GM18519 (cell line): ENCODE measurements around the gene LY6G6C.

Experiments
- ATAC-seq: cut with Tn5 transposase; IDR thresholded peaks from one replicate; pipeline ENCODE4 v1.9.1; 2021; ENCODE audit warnings: mild to moderate bottlenecking, moderate library complexity; ENCODE audit not compliant: unreplicated experiment, low FRiP score

The LY6G6C gene

DNA sequence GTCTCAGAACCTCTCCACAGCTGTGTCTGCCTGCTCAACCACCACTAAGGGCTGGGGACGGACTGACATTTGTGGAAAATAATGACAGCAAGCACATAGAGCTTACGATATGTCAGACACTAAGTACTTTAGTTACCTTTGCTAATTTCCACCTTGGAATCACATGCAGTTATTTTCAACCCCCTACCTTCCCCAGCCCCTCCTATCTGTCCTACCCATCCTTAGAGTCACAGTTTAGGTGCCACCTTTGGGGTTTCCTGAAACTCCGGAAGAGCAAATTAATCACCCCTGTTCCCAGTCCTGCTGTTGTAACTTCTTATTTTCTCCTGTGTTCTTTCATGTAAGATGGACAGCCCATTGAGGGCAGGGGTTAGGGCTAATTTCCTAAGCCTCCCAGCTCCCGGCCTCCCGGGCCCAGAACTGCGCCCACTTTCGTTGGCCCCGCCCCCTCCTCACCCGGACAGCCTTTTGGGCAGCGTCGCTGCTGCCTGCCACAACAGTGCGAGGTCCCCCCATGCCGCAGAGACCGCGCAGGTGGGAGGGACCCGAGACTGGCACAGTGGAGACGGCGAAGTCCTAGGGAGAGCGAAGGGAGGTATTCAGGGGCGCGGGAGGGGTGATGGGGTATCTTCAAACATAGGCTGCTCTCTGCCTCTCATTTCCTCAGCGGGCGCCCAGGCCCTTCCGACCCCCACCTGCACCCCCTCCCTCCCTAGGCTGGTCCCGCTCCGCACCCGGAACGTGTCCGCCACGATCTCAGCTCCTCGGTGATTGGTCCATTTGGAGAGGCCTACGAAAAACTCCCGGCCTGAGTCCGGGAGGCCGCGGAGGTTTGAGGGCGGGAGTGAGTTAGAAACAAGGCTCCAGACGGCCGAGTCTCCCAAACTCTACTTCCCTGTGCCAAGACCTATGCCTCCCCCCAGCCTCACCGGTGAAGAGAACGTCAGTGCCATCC, 6.4 kb upstream of the LY6G6C start:
- no peak for ATAC-seq

DNA sequence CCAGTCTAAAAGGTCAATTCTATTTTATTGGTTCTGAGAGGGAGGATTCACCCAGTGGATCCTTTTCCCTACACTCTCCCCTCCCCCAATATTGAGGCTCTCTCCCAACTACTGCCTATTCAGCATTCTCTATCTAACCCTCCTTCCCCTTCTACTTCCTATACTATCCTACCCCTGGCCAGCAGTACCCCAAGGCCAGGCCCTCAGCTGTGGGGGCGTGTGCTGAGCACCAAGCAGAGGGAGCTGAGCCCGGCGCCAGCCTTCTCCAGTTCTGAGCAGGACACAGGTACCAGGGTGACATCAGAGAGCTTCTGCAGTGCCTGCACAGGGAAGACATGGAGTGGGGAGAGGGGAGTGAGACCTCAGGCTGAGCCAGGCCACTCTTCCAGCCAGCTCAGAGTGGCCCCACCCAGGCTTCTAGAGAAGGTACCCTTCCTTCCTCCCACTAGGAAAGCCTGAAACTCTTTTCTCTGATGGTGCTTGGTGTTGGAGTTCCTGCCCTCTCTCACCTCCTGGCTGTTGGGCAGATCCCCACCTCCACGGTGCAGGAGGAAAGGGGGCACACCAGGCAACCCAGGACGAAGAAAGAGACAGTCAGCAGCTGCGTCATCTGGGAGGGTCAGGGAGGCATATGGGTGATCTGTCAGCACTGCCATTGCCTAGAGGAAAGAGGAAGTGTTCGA, 5.6 kb upstream of the LY6G6C start:
- ATAC-seq, result no peak

DNA sequence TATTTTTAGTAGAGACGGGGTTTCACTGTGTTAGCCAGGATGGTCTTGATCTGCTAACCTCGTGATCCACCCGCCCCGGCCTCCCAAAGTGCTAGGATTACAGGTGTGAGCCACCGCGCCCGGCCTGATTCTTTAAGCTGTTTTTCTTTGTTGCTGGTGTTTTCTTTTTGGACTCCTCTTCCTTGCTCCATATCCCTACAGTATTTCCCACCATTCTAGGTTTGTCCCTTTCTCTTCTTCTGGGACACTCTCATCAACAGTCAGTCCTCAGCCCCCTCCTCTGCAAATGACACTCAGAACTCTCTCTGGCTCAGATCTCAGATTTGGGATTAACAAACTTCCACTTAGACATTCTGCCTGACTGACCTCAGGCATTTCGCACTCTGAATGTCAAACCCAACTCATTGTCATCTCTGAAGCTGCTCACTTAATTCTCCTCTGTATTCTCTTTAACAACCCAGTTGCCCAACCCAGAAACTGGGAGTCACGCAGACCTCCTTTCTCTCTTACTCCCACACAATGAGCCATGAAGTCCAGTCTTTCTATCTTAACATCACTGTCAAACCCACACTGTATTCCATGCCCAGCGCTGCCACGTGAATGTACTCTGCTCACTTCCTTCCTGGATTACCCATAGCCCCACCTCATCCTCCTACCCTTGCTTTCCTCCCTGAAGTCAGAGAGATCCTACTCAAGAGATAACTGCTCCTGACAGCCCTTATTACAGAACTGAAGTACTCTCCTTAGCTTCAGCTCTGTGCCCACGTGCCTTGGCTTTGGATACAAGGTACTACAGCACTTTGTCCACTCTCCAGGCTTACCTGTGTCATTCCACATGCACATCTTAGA, 4.2 kb upstream of the LY6G6C start:
- ATAC-seq, result no peak

DNA sequence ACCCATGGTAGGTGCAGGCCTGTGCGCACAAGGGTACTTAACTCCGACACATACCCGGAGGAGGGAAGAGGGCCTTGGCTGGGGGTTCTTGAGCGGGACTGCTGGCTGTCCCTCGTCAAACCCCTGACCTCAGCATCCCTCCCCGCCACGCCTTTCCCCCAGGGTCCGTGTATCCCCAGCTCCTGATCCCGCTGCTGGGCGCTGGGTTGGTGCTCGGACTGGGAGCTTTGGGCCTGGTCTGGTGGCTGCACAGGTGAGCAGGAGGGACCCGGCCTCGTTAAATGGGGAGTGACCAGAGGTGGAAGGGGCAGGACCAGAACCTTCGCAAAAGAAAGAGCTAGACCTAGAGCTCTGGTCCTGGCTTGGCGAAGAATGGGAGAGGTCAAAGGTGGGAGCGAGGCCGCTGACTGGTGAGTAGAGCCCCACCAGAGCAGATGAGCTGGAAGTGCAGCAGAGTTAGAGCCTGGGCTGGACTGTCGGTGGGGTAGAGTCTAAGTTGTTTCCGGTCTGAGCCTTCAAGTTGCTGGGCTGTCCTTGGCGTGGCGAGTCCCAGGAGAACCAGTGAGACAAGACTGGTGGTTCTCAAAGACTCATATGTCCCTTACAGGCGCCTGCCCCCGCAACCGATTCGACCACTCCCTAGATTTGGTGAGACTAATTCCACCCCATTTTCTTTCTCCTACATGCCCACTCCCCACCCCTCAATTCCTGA, 2.6 kb upstream of the LY6G6C start:
- ATAC-seq, result no peak

DNA sequence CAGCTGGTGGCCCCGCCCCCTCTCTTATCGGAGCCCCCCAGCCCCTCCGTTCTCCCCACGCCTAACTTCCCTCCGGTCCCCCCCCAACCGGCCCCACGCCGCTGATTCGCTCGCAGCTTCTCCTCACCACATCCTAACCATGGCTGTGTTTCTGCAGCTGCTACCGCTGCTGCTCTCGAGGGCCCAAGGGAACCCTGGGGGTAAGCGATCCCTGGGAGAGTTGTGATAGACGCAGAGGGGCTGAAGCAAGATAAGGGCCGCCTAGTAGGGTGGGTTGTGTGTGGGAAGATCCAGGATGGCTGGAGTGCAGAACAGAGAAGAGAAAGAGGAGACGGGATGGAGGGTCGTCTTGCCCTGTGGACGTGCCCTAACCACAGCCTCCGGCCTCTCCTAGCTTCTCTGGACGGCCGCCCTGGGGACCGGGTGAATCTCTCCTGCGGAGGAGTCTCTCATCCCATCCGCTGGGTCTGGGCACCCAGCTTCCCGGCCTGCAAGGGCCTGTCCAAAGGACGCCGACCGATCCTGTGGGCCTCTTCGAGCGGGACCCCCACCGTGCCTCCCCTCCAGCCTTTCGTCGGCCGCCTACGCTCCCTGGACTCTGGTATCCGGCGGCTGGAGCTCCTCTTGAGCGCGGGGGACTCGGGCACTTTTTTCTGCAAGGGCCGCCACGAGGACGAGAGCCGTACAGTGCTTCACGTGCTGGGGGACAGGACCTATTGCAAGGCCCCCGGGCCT, 1.9 kb upstream of the LY6G6C start, which contains the start of gene MPIG6B:
Gene MPIG6B (plus strand): TSS at position 129 of the 735 bp plus-strand sequence. CDS start 11 bp downstream, at position 140.
- ATAC-seq, result no peak

DNA sequence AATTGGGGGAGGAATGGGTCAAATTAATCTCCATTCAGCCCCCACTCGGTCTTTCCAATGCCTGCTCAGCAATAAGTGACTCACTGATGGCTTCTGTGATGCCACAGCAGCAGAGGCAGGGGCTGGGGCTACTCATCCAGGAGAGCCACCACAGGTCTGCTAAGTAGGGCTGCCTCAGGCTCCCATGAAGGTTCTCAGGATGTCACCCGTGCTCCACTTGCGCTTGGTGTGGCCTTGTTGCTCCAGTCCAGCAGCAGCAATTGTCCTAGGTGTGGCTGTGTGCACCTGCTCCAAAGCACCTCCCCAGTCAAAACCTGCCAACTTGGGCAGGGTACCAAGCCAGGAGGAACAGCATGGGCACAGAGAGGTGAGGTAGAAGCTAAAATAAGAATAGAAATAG, 627 bp upstream of the LY6G6C start:
- no peak for ATAC-seq

DNA sequence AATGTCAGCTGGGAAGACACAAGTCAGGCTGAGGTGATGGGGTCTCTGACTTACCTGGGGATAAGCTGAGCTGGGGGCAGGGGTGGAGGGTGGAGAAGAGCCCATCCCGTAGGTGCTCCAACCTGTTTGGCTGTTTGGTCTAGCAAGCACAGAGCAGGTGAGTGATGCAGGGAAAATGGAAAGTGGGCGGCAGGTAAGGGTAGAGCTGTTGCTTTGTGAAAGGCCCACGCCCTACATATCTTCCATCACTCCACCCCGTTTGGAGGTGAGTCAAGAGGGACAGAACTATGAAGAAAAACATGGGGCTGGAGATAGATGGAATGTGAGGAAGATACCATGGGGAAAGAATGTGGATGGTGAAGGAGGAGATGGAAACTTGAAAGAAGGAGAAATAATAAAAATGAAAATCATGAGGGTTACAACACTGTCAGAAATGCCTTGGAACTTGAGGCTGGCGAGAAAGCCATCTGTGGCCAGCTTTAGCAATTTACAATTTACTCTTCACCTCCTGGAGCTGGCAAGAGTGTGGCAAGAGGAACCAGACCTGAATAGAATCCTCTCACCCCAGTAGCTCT, 1.3 kb downstream of the LY6G6C start:
- no peak for ATAC-seq

DNA sequence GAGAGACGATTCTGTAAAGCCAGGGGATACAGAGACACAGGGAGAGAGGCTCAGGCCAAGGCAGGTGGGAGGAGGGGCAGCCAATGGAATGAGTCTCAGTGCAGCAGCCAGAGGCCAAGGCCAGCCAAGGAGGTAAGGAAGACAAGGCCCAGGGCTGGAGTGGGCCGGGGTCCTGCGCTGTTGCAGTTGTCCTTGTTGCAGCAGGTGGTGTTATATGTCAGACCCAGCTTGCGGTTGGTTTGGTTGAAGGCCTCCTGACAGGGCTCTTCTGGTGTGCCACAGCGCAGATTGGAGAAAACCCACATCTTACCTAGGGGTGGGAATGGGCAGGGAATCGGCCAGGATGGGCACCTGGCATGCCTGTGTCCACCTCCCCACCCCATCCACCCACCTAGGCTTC, 2.5 kb downstream of the LY6G6C start:
- ATAC-seq, result no peak

DNA sequence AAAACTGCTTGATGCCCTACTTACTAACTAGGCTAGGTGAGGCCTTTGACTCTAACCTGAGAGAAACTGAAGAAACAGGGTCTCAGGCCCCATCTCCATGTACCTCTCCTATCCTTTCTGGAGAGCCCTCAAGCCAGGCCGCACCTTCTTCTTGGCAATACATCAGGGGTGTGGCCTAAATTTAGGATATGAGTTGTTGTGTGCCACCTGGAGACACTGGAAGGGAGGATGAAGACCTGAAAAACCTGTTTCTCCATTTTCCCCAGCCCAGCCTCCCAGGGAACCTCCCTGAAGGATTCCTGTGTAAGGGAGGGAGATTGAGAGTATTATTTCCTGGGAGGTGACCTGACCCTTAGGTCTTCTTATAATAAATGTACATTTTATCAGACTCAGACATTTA, 3.3 kb downstream of the LY6G6C start:
- ATAC-seq, result no peak

DNA sequence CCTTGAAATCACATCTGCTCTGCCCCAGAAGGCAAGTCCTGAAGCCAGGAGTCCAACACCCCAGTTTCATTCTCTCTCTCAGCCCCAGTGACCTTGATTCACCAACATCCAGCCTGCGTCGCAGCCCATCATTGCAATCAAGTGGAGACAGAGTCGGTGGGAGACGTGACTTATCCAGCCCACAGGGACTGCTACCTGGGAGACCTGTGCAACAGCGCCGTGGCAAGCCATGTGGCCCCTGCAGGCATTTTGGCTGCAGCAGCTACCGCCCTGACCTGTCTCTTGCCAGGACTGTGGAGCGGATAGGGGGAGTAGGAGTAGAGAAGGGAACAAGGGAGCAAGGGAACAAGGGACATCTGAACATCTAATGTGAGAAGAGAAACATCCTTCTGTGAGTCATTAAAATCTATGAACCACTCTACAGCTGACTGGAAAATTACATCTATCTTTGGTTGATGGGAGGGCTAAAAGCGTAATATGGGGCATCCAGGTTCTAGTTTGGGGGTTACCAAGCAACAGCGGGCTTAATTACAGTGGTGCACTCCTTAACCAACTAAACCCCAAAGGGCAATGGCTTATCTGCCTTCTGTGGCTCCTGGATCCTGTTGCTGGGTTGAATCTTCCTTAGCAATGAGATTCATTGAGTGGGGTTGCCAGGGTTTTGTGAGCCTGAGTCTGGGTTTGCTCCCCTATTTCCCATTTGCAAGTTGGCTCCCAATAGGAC, 3.9 kb downstream of the LY6G6C start:
- ATAC-seq, result no peak

DNA sequence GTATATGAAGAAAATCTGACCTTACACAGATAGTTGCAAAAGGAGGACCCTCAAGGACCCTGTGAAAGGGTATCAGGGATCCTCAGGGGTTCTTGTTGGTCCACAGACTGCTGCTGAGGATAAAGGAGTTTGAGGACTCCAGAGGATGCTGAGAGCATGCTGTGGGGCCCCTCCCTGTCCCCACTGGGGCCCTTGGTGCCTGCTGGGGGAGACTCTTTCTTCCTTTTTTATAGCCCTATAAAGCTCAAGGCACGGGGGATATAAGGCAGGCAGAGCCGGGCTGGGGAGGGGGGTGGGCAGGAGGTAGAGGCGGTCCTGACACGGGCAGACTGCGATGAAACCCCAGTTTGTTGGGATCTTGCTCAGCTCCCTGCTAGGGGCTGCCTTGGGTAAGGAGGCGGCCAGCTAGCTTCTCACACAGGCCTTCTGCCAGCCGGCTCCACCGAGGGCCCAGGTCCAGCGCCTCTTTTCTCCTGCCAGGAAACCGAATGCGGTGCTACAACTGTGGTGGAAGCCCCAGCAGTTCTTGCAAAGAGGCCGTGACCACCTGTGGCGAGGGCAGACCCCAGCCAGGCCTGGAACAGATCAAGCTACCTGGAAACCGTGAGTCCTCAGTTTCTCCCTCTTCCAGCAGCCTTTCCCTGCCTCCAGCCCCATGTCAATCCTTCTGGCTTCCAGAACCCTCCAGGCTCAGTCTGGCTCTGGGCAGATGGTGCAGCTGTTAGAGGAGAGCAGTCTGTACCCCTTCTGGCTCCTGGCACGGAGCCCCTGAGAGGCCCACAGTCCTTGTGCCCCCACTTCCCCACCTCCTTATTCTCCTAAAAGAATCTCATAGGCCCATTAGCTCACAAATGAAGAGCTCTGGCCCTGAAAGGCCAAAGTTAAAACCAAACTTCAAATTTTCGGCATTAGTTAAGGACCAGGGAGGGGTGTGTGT, 6.3 kb downstream of the LY6G6C start, which contains the start of gene LY6G6D:
Gene LY6G6D (plus strand): TSS at position 327 of the 937 bp plus-strand sequence. CDS start 8 bp downstream, at position 335.
- ATAC-seq, result no peak

DNA sequence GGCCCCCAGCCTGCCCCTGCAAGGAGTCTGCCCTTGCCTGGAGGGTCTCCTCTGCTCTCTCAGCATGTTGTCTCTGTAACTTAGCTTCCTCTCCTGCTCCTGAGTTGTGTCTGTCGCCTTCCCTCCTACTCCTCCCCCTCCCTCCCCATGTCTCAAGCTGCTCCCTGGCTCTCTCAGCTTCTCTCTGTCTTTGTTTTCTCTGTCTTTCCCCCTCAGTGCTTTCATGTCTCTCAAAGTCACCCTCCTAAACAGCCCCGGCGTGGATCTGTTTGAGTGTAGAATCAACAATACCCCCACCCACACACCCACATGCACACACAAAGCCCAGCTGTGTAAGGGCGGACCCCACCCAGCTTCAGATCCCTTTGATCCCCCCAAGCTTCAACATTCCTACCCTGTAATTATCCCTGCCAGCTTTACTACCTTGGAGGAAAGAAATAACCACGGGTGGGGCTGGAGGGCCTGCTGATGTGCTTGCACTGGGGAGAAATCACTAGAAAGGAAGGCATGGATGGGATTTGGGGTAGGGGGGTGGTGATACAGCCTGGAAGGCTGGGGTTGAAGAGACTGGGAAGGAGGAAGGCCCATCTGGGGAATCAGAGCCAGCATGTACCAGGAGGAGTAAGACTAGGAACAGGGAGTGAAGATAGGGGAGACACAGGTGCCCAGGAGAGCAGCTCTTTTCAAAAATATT, 7.4 kb downstream of the LY6G6C start:
- ATAC-seq, result no peak

DNA sequence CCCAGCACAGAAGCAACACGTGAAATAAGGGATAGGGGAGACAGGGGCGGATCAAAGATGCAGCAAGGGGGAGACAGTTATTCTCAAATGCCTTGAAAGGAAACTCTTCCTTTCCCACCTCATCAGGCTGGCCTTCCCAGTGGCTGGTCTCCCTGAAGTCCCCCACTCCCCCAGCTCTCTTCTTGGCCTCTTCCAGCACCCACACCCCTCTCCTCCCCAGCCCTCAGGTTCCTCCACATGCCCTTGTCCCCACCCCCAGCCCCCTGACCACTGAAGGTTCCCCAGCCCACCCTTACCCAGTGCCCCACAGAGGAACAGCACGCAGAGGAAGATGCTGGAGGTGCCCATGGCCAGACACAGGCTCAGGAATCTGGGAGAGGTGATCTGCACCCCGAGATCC, 8.1 kb downstream of the LY6G6C start:
- no peak for ATAC-seq

DNA sequence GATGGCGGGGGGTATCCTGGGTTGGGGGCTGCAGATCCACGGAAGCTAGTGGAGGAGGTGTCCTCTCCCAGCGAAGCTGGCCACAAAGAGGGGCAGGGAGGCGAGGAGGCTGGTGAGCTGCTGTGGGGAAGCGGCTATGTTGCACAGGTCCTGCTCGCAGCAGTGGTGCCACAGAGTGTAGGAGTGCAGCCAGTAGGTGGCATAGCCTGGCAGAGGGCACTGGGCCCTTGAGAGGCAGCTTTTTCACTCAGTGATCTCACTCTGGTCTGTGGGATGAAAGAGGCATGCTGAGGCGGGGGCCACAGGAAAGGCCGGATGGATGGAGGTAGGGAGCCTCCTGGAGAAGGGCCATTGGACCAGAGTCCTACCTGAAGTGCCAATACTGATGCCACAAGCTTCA, 9.2 kb downstream of the LY6G6C start:
- ATAC-seq, result no peak

DNA sequence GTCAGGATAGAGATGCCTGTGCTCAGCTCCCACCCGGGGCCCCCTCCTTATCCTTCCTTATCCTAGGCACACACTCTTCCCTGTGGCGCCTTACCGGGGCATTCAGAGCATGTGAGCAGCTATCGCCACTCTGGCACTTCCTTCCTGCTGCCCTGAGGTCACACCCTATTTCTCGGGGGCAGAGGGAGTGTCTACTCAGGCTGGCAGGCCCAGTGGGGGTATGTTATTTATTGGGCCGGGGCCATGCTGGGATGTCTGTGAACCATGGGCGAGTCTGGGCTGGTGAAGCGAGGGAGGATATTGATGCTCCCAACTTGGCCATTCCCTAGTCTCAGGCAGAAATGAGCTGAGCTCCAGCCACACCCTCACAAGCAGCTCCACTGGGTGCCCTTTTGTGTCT, 10.3 kb downstream of the LY6G6C start:
- no peak for ATAC-seq

DNA sequence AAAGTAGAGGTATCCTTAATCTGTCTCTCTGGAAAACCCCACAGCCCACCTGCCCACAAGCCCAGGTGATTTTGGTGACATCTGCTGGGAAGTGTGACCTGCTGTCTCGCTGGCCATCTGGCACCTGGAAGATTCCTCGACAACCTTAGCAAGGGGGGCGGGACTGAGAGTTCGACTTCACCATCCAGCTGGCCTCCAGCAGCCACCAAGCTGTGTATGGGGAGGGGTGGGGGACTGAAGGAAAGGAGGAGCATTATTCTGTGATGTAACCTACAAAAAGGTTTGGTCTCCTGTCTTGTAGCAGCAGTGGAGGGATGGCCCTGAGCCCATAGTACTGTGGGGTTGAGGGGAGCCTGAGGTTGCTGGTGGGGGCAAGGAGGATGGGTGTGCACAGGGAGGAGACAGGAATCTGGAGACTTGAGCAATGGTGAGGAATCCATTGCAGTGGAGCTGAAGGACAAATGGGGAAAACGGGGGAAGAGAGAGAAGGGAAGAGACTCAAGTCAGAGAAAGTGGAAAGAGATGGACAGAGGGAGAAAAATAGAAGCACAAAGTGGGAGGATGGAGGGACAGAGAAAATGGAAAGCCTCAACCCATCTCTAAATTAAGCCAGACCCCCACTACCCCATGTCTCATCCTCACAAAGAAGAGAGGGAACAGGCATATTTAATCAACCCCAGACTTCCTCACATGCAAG, 10.9 kb downstream of the LY6G6C start:
- ATAC-seq, result no peak
